Colonic mucosa (tissue), 4 donors: ENCODE data around the gene GMDS. TPM values are rescaled to one million over a fixed set of nuclear protein-coding genes. Genes with fewer than 3 reads are reported as not detected.

Experiments used
- DNase-seq: peaks from one replicate; pipeline ENCODE4 v3.0.0-alpha.2; 2020
- H3K27ac ChIP-seq: fragments of 200-600 bp; one replicate; pipeline ENCODE4 v1.8.0; 2021
- H3K27me3 ChIP-seq: fragments of 200-600 bp; one replicate; pipeline ENCODE4 v1.8.0; 2021
- H3K36me3 ChIP-seq: fragments of 200-600 bp; one replicate; pipeline ENCODE4 v1.8.0; 2021
- H3K4me1 ChIP-seq: fragments of 200-600 bp; one replicate; pipeline ENCODE4 v1.8.0; 2021; ENCODE audit warnings: mild to moderate bottlenecking
- H3K4me3 ChIP-seq: fragments of 200-600 bp; one replicate; pipeline ENCODE4 v1.8.0; 2021
- H3K9ac ChIP-seq, 2 donors: one replicate each; pipeline ENCODE4 v1.7.0; 2013; ENCODE audit warnings: control low read depth in 2 of 2, low read depth in 2 of 2, low read length in 2 of 2
- H3K9me3 ChIP-seq: fragments of 200-600 bp; one replicate; pipeline ENCODE4 v1.8.0; 2021
- intact Hi-C: fragments of 100-400 bp; cut with DNase I; formaldehyde crosslinking; loops from one replicate; pipeline ENCODE4 v1.14.1; 2022
- total RNA-seq, 2 donors: library from RNA; stranded (reverse); fragmentation: NEBNext Ultra II Directional in 1 of 2; extraction: Animal tissue kit (Norgen Biotek cat#: 25700) in 1 of 2; gene quantifications; one replicate each; pipeline ENCODE4 v1.2.1, GENCODE V29; 2021
- TF ChIP-seq, protein P1 (sequence below): fragments of 200-600 bp; IDR thresholded peaks from one replicate; pipeline ENCODE4 v1.8.0; 2022; ENCODE audit warnings: antibody characterized with exemption, mild to moderate bottlenecking
- donor health status: healthy.
- donor health status: DM: no; HTN: no; CAD: no.
- donor health status: DM: no; HTN: no; CAD: no.

Gene GMDS
- total RNA-seq, 2 donors from 2014 or later = 247 to 272 TPM

DNA sequence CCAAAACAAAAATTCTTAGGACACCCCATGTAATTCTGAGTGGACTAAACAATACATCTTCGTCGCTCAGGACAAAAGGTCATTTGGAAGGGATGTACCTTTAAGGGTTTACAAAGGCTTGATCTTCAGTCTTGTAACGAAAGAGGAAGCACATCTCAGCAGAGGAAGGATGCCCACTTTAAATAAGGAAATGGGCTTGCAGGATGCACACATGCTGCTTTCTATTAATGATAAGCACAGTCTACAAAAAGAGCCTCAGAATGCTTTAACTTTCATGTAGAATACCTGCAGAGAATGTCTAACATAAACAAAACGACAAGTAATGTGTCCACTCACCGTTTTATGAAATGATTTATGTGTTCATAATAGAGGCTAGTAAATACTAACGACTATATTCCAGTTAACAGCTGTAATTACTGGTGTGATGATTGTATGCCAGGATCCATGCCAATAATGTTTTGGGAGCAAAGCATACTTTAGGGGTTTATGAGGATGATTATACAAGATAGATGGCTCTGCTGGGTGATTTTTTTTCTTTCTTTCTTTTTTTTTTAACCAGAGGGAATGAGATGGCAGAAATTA, 216.9 kb downstream of the GMDS start:
- Histone ChIP-seq H3K27ac (no peak overlapping the region), H3K36me3 (no peaks in the 10 kb centered on the region), H3K4me1 (peaks cover 4% of the 10 kb centered on the region), H3K27me3 (no peaks in the 10 kb centered on the region), H3K9me3 (no peaks in the 10 kb centered on the region), H3K9ac (no peak overlapping the region), H3K4me3 (no peak overlapping the region)
- DNase-seq = no peak
- TF ChIP-seq, protein P1, sequence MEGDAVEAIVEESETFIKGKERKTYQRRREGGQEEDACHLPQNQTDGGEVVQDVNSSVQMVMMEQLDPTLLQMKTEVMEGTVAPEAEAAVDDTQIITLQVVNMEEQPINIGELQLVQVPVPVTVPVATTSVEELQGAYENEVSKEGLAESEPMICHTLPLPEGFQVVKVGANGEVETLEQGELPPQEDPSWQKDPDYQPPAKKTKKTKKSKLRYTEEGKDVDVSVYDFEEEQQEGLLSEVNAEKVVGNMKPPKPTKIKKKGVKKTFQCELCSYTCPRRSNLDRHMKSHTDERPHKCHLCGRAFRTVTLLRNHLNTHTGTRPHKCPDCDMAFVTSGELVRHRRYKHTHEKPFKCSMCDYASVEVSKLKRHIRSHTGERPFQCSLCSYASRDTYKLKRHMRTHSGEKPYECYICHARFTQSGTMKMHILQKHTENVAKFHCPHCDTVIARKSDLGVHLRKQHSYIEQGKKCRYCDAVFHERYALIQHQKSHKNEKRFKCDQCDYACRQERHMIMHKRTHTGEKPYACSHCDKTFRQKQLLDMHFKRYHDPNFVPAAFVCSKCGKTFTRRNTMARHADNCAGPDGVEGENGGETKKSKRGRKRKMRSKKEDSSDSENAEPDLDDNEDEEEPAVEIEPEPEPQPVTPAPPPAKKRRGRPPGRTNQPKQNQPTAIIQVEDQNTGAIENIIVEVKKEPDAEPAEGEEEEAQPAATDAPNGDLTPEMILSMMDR = no peak
- intact Hi-C loops = no loop called here

DNA sequence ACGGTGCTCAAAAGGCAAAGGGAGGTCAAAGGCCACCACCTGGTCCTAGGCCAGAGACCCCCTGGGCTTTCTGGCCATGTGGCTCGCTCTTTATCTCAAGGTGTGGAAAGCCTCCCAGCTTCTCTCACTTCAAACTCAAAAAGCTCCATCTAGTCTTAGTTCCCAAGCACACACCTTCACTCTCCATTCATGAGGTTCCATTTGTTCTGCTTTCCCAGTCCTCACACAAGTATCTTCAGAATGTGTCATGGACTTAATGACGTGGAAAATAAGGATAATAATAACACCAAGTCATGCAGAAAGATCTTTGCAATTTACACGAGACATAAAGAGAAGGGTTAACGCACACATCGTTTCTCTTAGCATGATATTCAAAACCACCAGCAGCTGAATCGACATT, 219.3 kb downstream of the GMDS start:
- H3K9ac ChIP-seq = no peak overlapping the region
- H3K27ac ChIP-seq = no peak overlapping the region
- no peaks in the 10 kb centered on the region for H3K36me3 ChIP-seq
- H3K4me3 ChIP-seq = no peak overlapping the region
- no peak for DNase-seq
- no peaks in the 10 kb centered on the region for H3K27me3 ChIP-seq
- no peaks in the 10 kb centered on the region for H3K9me3 ChIP-seq
- TF ChIP-seq, protein P1 = no peak
- peaks cover 6% of the 10 kb centered on the region for H3K4me1 ChIP-seq
- intact Hi-C loops = no loop called here

- Histone ChIP-seq H3K27ac (no peak overlapping the region), H3K9ac (no peak overlapping the region), H3K36me3 (no peaks in the 10 kb centered on the region), H3K9me3 (no peaks in the 10 kb centered on the region), H3K4me1 (peaks cover 3% of the 10 kb centered on the region), H3K4me3 (no peak overlapping the region), H3K27me3 (no peaks in the 10 kb centered on the region)
- DNase-seq = peak; percentile 90
- intact Hi-C loops = no loop called here
- TF ChIP-seq, protein P1 = no peak
Measured at GRCh38 chr6:2021713-2022125, 223.7 kb downstream of the GMDS start.

- Histone ChIP-seq H3K27ac (no peak overlapping the region), H3K9me3 (no peaks in the 10 kb centered on the region), H3K9ac (no peak overlapping the region), H3K4me1 (peaks cover 3% of the 10 kb centered on the region), H3K27me3 (no peaks in the 10 kb centered on the region), H3K4me3 (no peak overlapping the region), H3K36me3 (no peaks in the 10 kb centered on the region)
- intact Hi-C loops = no loop called here
- TF ChIP-seq, protein P1 = no peak
- DNase-seq = no peak
Measured at GRCh38 chr6:2020909-2021308, 224.5 kb downstream of the GMDS start.

DNA sequence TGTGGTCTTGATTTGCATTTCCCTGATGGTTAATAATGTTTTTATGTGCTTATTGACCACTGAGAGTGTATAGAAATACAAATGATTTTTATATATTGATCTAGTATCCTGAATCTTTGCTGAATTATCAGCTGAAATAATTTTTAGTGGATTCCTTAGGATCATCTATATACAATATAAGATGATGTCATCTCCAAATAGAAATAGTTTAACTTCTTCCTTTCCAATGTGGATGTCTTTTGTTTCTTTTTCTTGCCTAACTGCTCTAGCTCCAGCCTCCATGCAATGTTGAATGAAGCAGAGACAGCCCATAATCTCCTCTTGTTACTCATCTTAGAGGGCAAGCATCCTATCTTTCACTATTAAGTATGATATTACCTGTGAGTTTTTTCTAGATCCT, 226.4 kb downstream of the GMDS start:
- H3K4me1 ChIP-seq = peaks cover 3% of the 10 kb centered on the region

More for the DNA sequence above, 226.4 kb downstream of the GMDS start:
- TF ChIP-seq, protein P1 = no peak
- H3K9ac ChIP-seq = no peak overlapping the region
- H3K27me3 ChIP-seq = no peaks in the 10 kb centered on the region
- H3K9me3 ChIP-seq = no peaks in the 10 kb centered on the region
- DNase-seq = no peak
- no peaks in the 10 kb centered on the region for H3K36me3 ChIP-seq
- H3K27ac ChIP-seq = no peak overlapping the region
- intact Hi-C loops = no loop called here
- H3K4me3 ChIP-seq = no peak overlapping the region
